Skeletal muscle satellite cell (primary cell): Measurements from ENCODE around the gene HOXC10.

Experiments
- H3K27me3 ChIP-seq: 2 replicates; pipeline ENCODE4 v1.7.0; 2013; ENCODE audit warnings: low read length; ENCODE audit not compliant: control insufficient read depth, insufficient read depth
- H3K36me3 ChIP-seq: 2 replicates; pipeline ENCODE4 v1.7.0; 2013; ENCODE audit warnings: mild to moderate bottlenecking, control low read depth, low read length; ENCODE audit not compliant: insufficient read depth
- H3K4me1 ChIP-seq: 2 replicates; pipeline ENCODE4 v1.7.0; 2013; ENCODE audit warnings: low read length; ENCODE audit not compliant: control insufficient read depth, insufficient read depth
- H3K4me2 ChIP-seq: 2 replicates; pipeline ENCODE4 v1.7.0; 2013; ENCODE audit warnings: mild to moderate bottlenecking, low read length
- H3K4me3 ChIP-seq: 2 replicates; pipeline ENCODE4 v1.7.0; 2013; ENCODE audit warnings: low read length
- H3K9ac ChIP-seq: 2 replicates; pipeline ENCODE4 v1.7.0; 2013; ENCODE audit warnings: mild to moderate bottlenecking, low read depth, low read length, moderate library complexity
- H3K9me3 ChIP-seq: replicated peaks from 2 replicates; pipeline ENCODE4 v1.7.0; 2013; ENCODE audit warnings: mild to moderate bottlenecking, control low read depth, low read length

Gene HOXC10

GRCh38 chr12:54014377-54015017, 29.6 kb downstream of the HOXC10 start:
- H3K36me3 ChIP-seq, result peaks cover 2% of the 10 kb centered on the region
- no peaks in the 10 kb centered on the region for H3K27me3 ChIP-seq
- H3K4me2 ChIP-seq, result peak overlapping the region; percentile 88
- H3K4me3 ChIP-seq, result peak overlapping the region; percentile 68
- peak overlapping the region; percentile 88 for H3K9ac ChIP-seq
- H3K9me3 ChIP-seq, result no peaks in the 10 kb centered on the region
- H3K4me1 ChIP-seq, result peaks cover 52% of the 10 kb centered on the region

GRCh38 chr12:54015018-54015931, 30.3 kb downstream of the HOXC10 start:
- Histone ChIP-seq H3K9ac (peak overlapping the region; percentile 88), H3K36me3 (peaks cover 2% of the 10 kb centered on the region), H3K4me3 (peak overlapping the region; percentile 68), H3K27me3 (no peaks in the 10 kb centered on the region), H3K4me1 (peaks cover 53% of the 10 kb centered on the region), H3K4me2 (peak overlapping the region; percentile 94), H3K9me3 (no peaks in the 10 kb centered on the region)

GRCh38 chr12:54016051-54016450, 31.1 kb downstream of the HOXC10 start:
- Histone ChIP-seq H3K4me1 (peaks cover 61% of the 10 kb centered on the region), H3K9ac (peak overlapping the region; percentile 88), H3K4me3 (peak overlapping the region; percentile 62), H3K36me3 (peaks cover 2% of the 10 kb centered on the region), H3K27me3 (no peaks in the 10 kb centered on the region), H3K4me2 (peak overlapping the region; percentile 94), H3K9me3 (no peaks in the 10 kb centered on the region)

- H3K9ac ChIP-seq, result peak overlapping the region; percentile 96
Observed at GRCh38 chr12:54016478-54016964, 31.6 kb downstream of the HOXC10 start.

GRCh38 chr12:54017027-54017788, 32.3 kb downstream of the HOXC10 start:
- Histone ChIP-seq H3K9me3 (no peaks in the 10 kb centered on the region), H3K4me2 (peak overlapping the region; percentile 94), H3K9ac (peak overlapping the region; percentile 96), H3K36me3 (no peaks in the 10 kb centered on the region), H3K4me1 (peaks cover 63% of the 10 kb centered on the region), H3K4me3 (peak overlapping the region; percentile 86), H3K27me3 (no peaks in the 10 kb centered on the region)

More at GRCh38 chr12:54016478-54016964, 31.6 kb downstream of the HOXC10 start:
- Histone ChIP-seq H3K4me1 (peaks cover 63% of the 10 kb centered on the region), H3K4me2 (peak overlapping the region; percentile 94), H3K4me3 (peak overlapping the region; percentile 86), H3K27me3 (no peaks in the 10 kb centered on the region), H3K36me3 (peaks cover 1% of the 10 kb centered on the region), H3K9me3 (no peaks in the 10 kb centered on the region)

GRCh38 chr12:54017878-54018467, 33.0 kb downstream of the HOXC10 start:
- Histone ChIP-seq H3K4me3 (peak overlapping the region; percentile 86), H3K4me2 (peak overlapping the region; percentile 94), H3K27me3 (no peaks in the 10 kb centered on the region), H3K4me1 (peaks cover 64% of the 10 kb centered on the region), H3K9me3 (no peaks in the 10 kb centered on the region), H3K36me3 (no peaks in the 10 kb centered on the region), H3K9ac (peak overlapping the region; percentile 96)

- Histone ChIP-seq H3K27me3 (no peaks in the 10 kb centered on the region), H3K4me1 (peaks cover 64% of the 10 kb centered on the region), H3K4me2 (peak overlapping the region; percentile 94), H3K9ac (peak overlapping the region; percentile 96), H3K4me3 (peak overlapping the region; percentile 86), H3K9me3 (no peaks in the 10 kb centered on the region), H3K36me3 (no peaks in the 10 kb centered on the region)
Observed at GRCh38 chr12:54018468-54018984, 33.6 kb downstream of the HOXC10 start.

GRCh38 chr12:54019091-54019811, 34.3 kb downstream of the HOXC10 start:
- Histone ChIP-seq H3K4me2 (peak overlapping the region; percentile 94), H3K9me3 (no peaks in the 10 kb centered on the region), H3K4me1 (peaks cover 64% of the 10 kb centered on the region), H3K4me3 (peak overlapping the region; percentile 86), H3K9ac (peak overlapping the region; percentile 96), H3K36me3 (no peaks in the 10 kb centered on the region), H3K27me3 (no peaks in the 10 kb centered on the region)

- Histone ChIP-seq H3K4me3 (peak overlapping the region; percentile 86), H3K9ac (peak overlapping the region; percentile 96), H3K4me2 (peak overlapping the region; percentile 94), H3K36me3 (no peaks in the 10 kb centered on the region), H3K27me3 (no peaks in the 10 kb centered on the region), H3K4me1 (peaks cover 65% of the 10 kb centered on the region), H3K9me3 (no peaks in the 10 kb centered on the region)
Observed at GRCh38 chr12:54019924-54020590, 35.1 kb downstream of the HOXC10 start.
